Activated T-cell treated with anti-CD3 and anti-CD28 coated beads, Interleukin-2, amount 50 U/mL, for 4 hours (primary cell): ENCODE data around the gene EDN2. TPM values are rescaled to one million over a fixed set of nuclear protein-coding genes. Genes with fewer than 3 reads are reported as not detected.

Experiments used
- ATAC-seq, 2 donors: fragments of 200-7000 bp; cut with Tn5 transposase; one replicate each; pipeline ENCODE4 v1.10.0; 2021
- DNase-seq: peaks from one replicate; pipeline ENCODE4 v3.0.0-alpha.2; 2020
- H3K27me3 Mint-ChIP-seq: one replicate; pipeline ENCODE4 v1.8.0; 2021; ENCODE audit warnings: low read depth, mixed read lengths
- H3K36me3 Mint-ChIP-seq: one replicate; pipeline ENCODE4 v1.8.0; 2022; ENCODE audit warnings: mixed read lengths; ENCODE audit not compliant: insufficient read depth
- H3K4me1 Mint-ChIP-seq: one replicate; pipeline ENCODE4 v1.8.0; 2021; ENCODE audit warnings: low read depth, mixed read lengths
- H3K4me3 Mint-ChIP-seq: one replicate; pipeline ENCODE4 v1.8.0; 2021; ENCODE audit warnings: mild to moderate bottlenecking, moderate library complexity, mixed read lengths
- H3K9me3 Mint-ChIP-seq: one replicate; pipeline ENCODE4 v1.8.0; 2021; ENCODE audit warnings: mixed read lengths
- total RNA-seq, 3 donors: library from RNA; stranded (reverse); gene quantifications; one replicate each; pipeline ENCODE4 v1.2.1, GENCODE V29; 2021

The EDN2 gene
- total RNA-seq, 3 donors from 2014 or later, result not detected

GRCh38 chr1:41523949-41524675 lies 39.6 kb upstream of the EDN2 start:
- H3K9me3 Mint-ChIP-seq, result no peaks in the 10 kb centered on the region
- peaks cover 34% of the 10 kb centered on the region for H3K36me3 Mint-ChIP-seq
- H3K27me3 Mint-ChIP-seq, result no peaks in the 10 kb centered on the region
- no peaks in the 10 kb centered on the region for H3K4me1 Mint-ChIP-seq
- DNase-seq (no peak), ATAC-seq (no peak)
- no peak overlapping the region for H3K4me3 Mint-ChIP-seq

GRCh38 chr1:41523071-41523470 lies 38.6 kb upstream of the EDN2 start:
- no peaks in the 10 kb centered on the region for H3K9me3 Mint-ChIP-seq
- DNase-seq (no peak), ATAC-seq (no peak)
- no peak overlapping the region for H3K4me3 Mint-ChIP-seq
- peaks cover 36% of the 10 kb centered on the region for H3K36me3 Mint-ChIP-seq
- no peaks in the 10 kb centered on the region for H3K27me3 Mint-ChIP-seq
- no peaks in the 10 kb centered on the region for H3K4me1 Mint-ChIP-seq

DNA sequence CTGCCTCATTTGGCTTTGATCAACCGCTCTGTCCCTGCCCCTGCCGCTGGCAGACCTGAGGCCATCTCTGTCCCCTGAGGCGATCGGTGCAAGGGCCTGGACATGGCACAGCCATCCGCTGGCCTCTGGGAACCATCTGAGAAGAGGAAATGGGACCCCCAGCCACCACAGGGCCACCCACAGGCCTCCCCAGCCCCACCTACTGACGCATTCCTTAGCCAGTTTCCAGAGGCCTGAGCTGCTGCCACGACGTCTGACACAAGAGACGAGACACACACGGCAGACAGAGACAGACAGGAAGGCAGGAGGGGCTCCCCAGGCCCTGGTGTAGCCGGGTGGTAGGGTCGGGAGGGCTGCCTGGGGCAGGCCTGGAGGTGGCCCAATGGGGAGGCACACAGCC lies 37.3 kb upstream of the EDN2 start:
- ATAC-seq (no peak), DNase-seq (no peak)
- Mint-ChIP-seq H3K4me3 (no peak overlapping the region), H3K36me3 (peaks cover 38% of the 10 kb centered on the region), H3K4me1 (peaks cover 4% of the 10 kb centered on the region), H3K9me3 (no peaks in the 10 kb centered on the region), H3K27me3 (no peaks in the 10 kb centered on the region)

GRCh38 chr1:41520951-41521752 lies 36.7 kb upstream of the EDN2 start:
- no peaks in the 10 kb centered on the region for H3K9me3 Mint-ChIP-seq

GRCh38 chr1:41519667-41520066 lies 35.2 kb upstream of the EDN2 start:
- Mint-ChIP-seq H3K36me3 (peaks cover 38% of the 10 kb centered on the region), H3K9me3 (no peaks in the 10 kb centered on the region), H3K4me3 (no peak overlapping the region), H3K27me3 (no peaks in the 10 kb centered on the region), H3K4me1 (peaks cover 5% of the 10 kb centered on the region)
- ATAC-seq (no peak), DNase-seq (no peak)

More at GRCh38 chr1:41520951-41521752, 36.7 kb upstream of the EDN2 start:
- DNase-seq, result no peak
- H3K4me3 Mint-ChIP-seq, result no peak overlapping the region
- H3K27me3 Mint-ChIP-seq, result no peaks in the 10 kb centered on the region
- peaks cover 38% of the 10 kb centered on the region for H3K36me3 Mint-ChIP-seq
- no peak for ATAC-seq
- H3K4me1 Mint-ChIP-seq, result peaks cover 5% of the 10 kb centered on the region

DNA sequence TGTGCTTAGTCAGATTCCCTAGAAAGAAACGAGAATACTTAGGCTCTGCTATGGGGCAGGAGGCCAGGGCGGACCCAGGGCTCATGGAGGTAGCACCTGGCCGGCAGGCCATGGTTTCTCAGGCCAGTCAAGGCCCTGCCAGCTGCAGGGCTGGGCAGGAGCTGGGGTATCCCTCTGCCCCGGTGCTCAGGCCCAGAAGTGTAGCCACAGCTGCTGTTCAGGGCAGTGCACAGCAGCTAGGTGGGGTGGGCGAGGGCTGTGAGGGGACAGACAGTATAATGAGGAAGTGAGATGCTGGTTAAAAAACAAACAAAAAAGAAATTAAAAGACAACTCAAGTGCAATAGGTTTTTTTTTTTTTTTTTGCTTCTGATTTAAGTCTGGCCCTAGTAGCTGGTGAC lies 34.0 kb upstream of the EDN2 start:
- Mint-ChIP-seq H3K36me3 (peaks cover 36% of the 10 kb centered on the region), H3K4me1 (peaks cover 5% of the 10 kb centered on the region), H3K9me3 (no peaks in the 10 kb centered on the region), H3K4me3 (no peak overlapping the region), H3K27me3 (no peaks in the 10 kb centered on the region)
- ATAC-seq (no peak), DNase-seq (no peak)

- ATAC-seq, result no peak
- Mint-ChIP-seq H3K36me3 (peaks cover 26% of the 10 kb centered on the region), H3K4me3 (no peak overlapping the region)
These were observed 32.6 kb upstream of the EDN2 start for GRCh38 chr1:41517062-41517438.

GRCh38 chr1:41516168-41517061 lies 31.9 kb upstream of the EDN2 start:
- Mint-ChIP-seq H3K9me3 (no peaks in the 10 kb centered on the region), H3K27me3 (no peaks in the 10 kb centered on the region), H3K36me3 (peaks cover 31% of the 10 kb centered on the region), H3K4me1 (peaks cover 5% of the 10 kb centered on the region), H3K4me3 (peak overlapping the region; percentile 29)
- DNase-seq, result peak; percentile 49
- ATAC-seq, result peak; percentile 70 to 82

More at GRCh38 chr1:41517062-41517438, 32.6 kb upstream of the EDN2 start:
- Mint-ChIP-seq H3K27me3 (no peaks in the 10 kb centered on the region), H3K4me1 (peaks cover 5% of the 10 kb centered on the region), H3K9me3 (no peaks in the 10 kb centered on the region)
- DNase-seq, result no peak

DNA sequence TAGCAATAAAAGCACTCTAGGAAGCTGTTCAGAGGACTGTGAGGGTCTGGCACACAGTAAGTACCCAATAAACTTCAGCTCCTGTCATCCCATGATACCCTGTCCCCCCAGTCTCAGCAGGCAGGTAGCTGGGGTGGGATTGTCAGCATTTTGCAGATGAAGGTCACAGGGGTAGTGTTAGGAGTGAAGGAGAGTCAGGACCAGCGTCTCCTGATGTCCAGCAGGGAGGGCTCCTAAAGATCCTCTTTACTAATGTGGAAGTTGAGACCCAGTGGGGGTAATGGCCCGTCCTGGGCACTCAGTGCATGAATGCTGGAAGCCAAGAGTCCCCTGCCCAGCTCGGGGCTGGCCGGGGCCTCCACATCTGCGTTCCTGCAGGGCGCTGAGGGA lies 31.3 kb upstream of the EDN2 start:
- H3K4me3 Mint-ChIP-seq, result no peak overlapping the region
- peaks cover 5% of the 10 kb centered on the region for H3K4me1 Mint-ChIP-seq
- DNase-seq, result no peak
- no peaks in the 10 kb centered on the region for H3K27me3 Mint-ChIP-seq
- H3K36me3 Mint-ChIP-seq, result peaks cover 33% of the 10 kb centered on the region
- no peak for ATAC-seq
- no peaks in the 10 kb centered on the region for H3K9me3 Mint-ChIP-seq

- no peaks in the 10 kb centered on the region for H3K27me3 Mint-ChIP-seq
- H3K4me3 Mint-ChIP-seq, result no peak overlapping the region
- no peak for ATAC-seq
- peaks cover 32% of the 10 kb centered on the region for H3K36me3 Mint-ChIP-seq
- no peak for DNase-seq
- peaks cover 5% of the 10 kb centered on the region for H3K4me1 Mint-ChIP-seq
- H3K9me3 Mint-ChIP-seq, result no peaks in the 10 kb centered on the region
These were observed 30.7 kb upstream of the EDN2 start for GRCh38 chr1:41515131-41515678.

GRCh38 chr1:41514381-41514780 lies 29.9 kb upstream of the EDN2 start:
- Mint-ChIP-seq H3K27me3 (no peaks in the 10 kb centered on the region), H3K4me3 (no peak overlapping the region), H3K4me1 (peaks cover 5% of the 10 kb centered on the region), H3K36me3 (peaks cover 28% of the 10 kb centered on the region), H3K9me3 (no peaks in the 10 kb centered on the region)
- DNase-seq (no peak), ATAC-seq (no peak)

DNA sequence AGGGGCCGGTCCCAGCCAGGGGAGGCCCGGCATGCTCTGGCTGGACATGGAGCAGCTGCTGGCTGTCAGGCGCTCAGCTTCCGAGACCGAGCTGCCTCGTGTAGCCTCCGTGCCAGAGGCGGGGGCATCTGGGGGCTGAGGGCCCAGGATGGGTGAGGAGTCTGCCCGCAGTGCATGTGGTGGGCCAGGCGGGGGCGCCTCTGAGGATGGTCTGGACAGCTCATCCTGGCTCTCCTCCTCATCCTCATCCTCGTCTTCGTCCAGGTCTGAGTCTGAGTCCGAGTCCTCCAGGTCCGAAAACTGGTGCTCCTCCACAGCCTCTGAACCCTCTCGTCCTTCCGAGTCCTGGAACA lies 28.9 kb upstream of the EDN2 start:
- H3K4me1 Mint-ChIP-seq, result peaks cover 5% of the 10 kb centered on the region
- peaks cover 31% of the 10 kb centered on the region for H3K36me3 Mint-ChIP-seq
- H3K9me3 Mint-ChIP-seq, result no peaks in the 10 kb centered on the region
- DNase-seq (no peak), ATAC-seq (no peak)
- no peak overlapping the region for H3K4me3 Mint-ChIP-seq
- no peaks in the 10 kb centered on the region for H3K27me3 Mint-ChIP-seq

GRCh38 chr1:41512701-41513382 lies 28.4 kb upstream of the EDN2 start:
- Mint-ChIP-seq H3K9me3 (no peaks in the 10 kb centered on the region), H3K4me1 (peaks cover 5% of the 10 kb centered on the region), H3K27me3 (no peaks in the 10 kb centered on the region), H3K36me3 (peaks cover 31% of the 10 kb centered on the region), H3K4me3 (no peak overlapping the region)
- DNase-seq (no peak), ATAC-seq (no peak)

- H3K4me1 Mint-ChIP-seq, result no peaks in the 10 kb centered on the region
- H3K9me3 Mint-ChIP-seq, result no peaks in the 10 kb centered on the region
- ATAC-seq, result no peak
- H3K36me3 Mint-ChIP-seq, result peaks cover 28% of the 10 kb centered on the region
- H3K4me3 Mint-ChIP-seq, result no peak overlapping the region
- no peak for DNase-seq
- no peaks in the 10 kb centered on the region for H3K27me3 Mint-ChIP-seq
These were observed 26.7 kb upstream of the EDN2 start for GRCh38 chr1:41511239-41511540.
